Ecto neural progenitor cell (in vitro differentiated cells): ENCODE measurements around the gene NRIP3.
"Not testable (repeated sequence)": the region's sequence is repeated elsewhere in the genome, so short reads cannot be mapped to it uniquely, and the experiment has no call there.

Experiments used
- DNase-seq: peaks from one replicate; pipeline ENCODE4 v3.0.0-alpha.2; 2018; ENCODE audit warnings: low spot score

Gene NRIP3

GRCh38 chr11:9016916-9017642 lies 13.3 kb upstream of the NRIP3 start:
- DNase-seq: no peak

GRCh38 chr11:9015677-9016076 lies 11.9 kb upstream of the NRIP3 start:
- peak; percentile 70 for DNase-seq

GRCh38 chr11:9014826-9015225 lies 11.0 kb upstream of the NRIP3 start:
- no peak for DNase-seq

GRCh38 chr11:9013373-9013772 lies 9.6 kb upstream of the NRIP3 start:
- no peak for DNase-seq

- not testable (repeated sequence) for DNase-seq
Measured at GRCh38 chr11:9009538-9009937, 5.7 kb upstream of the NRIP3 start.

GRCh38 chr11:9008661-9009060 lies 4.9 kb upstream of the NRIP3 start:
- no peak for DNase-seq

GRCh38 chr11:9008011-9008550 lies 4.3 kb upstream of the NRIP3 start:
- DNase-seq: no peak

- DNase-seq: no peak
Measured at GRCh38 chr11:9005087-9005486, 1.3 kb upstream of the NRIP3 start.

- DNase-seq: peak; percentile 76
Measured at GRCh38 chr11:9004183-9004926, 554 bp upstream of the NRIP3 start.

GRCh38 chr11:9002920-9003572 lies 755 bp downstream of the NRIP3 start:
- DNase-seq: no peak

- DNase-seq: no peak
Measured at GRCh38 chr11:9001736-9002135, 2.1 kb downstream of the NRIP3 start.

- DNase-seq: no peak
Measured at GRCh38 chr11:8998017-8998416, 5.8 kb downstream of the NRIP3 start.

- DNase-seq: no peak
Measured at GRCh38 chr11:8997451-8997850, 6.3 kb downstream of the NRIP3 start.

GRCh38 chr11:8989453-8989852 lies 14.3 kb downstream of the NRIP3 start:
- no peak for DNase-seq

GRCh38 chr11:8988329-8989234 lies 15.2 kb downstream of the NRIP3 start:
- DNase-seq: no peak

- DNase-seq: no peak
Measured at GRCh38 chr11:8987446-8987845, 16.4 kb downstream of the NRIP3 start.

GRCh38 chr11:8986772-8987171 lies 17.0 kb downstream of the NRIP3 start:
- not testable (repeated sequence) for DNase-seq

GRCh38 chr11:8985462-8985861 lies 18.3 kb downstream of the NRIP3 start:
- DNase-seq: no peak

GRCh38 chr11:8983552-8983951 lies 20.2 kb downstream of the NRIP3 start:
- DNase-seq: no peak

- no peak for DNase-seq
Measured at GRCh38 chr11:8980485-8980884, 23.3 kb downstream of the NRIP3 start.

GRCh38 chr11:8979365-8979764 lies 24.4 kb downstream of the NRIP3 start:
- DNase-seq: not testable (repeated sequence)

GRCh38 chr11:8973121-8973520 lies 30.7 kb downstream of the NRIP3 start:
- DNase-seq: no peak
